Measurements from ENCODE around the gene PSME1.
"Not testable (repeated sequence)": the region's sequence is repeated elsewhere in the genome, so short reads cannot be mapped to it uniquely, and the experiment has no call there.

The PSME1 gene

GRCh38 chr14:24103451-24103850 is 32.5 kb upstream of the PSME1 start:
- TF ChIP-seq CTCF (IDR thresholded peaks at IDR 0.05; ENCODE audit: borderline replicate concordance, control extremely low read depth, extremely low read depth, insufficient read depth, missing control alignments) = no peak
- in situ Hi-C loops (cut with MboI; ENCODE audit: low sequenced_read_pairs, unreplicated experiment) = no loop called here

GRCh38 chr14:24105609-24106239 is 30.3 kb upstream of the PSME1 start:
- in situ Hi-C loops (cut with MboI; ENCODE audit: low sequenced_read_pairs, unreplicated experiment); DNase-seq (ENCODE audit: low spot score): not testable (repeated sequence)

More at GRCh38 chr14:24103451-24103850, 32.5 kb upstream of the PSME1 start:
- DNase-seq (ENCODE audit: low spot score) = no peak

GRCh38 chr14:24106672-24107271 is 29.2 kb upstream of the PSME1 start:
- TF ChIP-seq CTCF (IDR thresholded peaks at IDR 0.05; ENCODE audit: borderline replicate concordance, control extremely low read depth, extremely low read depth, insufficient read depth, missing control alignments) = no peak
- in situ Hi-C loops (cut with MboI; ENCODE audit: low sequenced_read_pairs, unreplicated experiment) = no loop called here
- DNase-seq (ENCODE audit: low spot score) = no peak

GRCh38 chr14:24108336-24108874 is 27.6 kb upstream of the PSME1 start:
- TF ChIP-seq CTCF (IDR thresholded peaks at IDR 0.05; ENCODE audit: borderline replicate concordance, control extremely low read depth, extremely low read depth, insufficient read depth, missing control alignments) = no peak
- DNase-seq (ENCODE audit: low spot score) = no peak
- in situ Hi-C loops (cut with MboI; ENCODE audit: low sequenced_read_pairs, unreplicated experiment) = no loop called here

- TF ChIP-seq CTCF (IDR thresholded peaks at IDR 0.05; ENCODE audit: borderline replicate concordance, control extremely low read depth, extremely low read depth, insufficient read depth, missing control alignments) = no peak
- DNase-seq (ENCODE audit: low spot score) = no peak
- in situ Hi-C loops (cut with MboI; ENCODE audit: low sequenced_read_pairs, unreplicated experiment) = no loop called here
Measured at GRCh38 chr14:24110060-24110459, 25.9 kb upstream of the PSME1 start.

GRCh38 chr14:24110523-24110922 is 25.5 kb upstream of the PSME1 start:
- DNase-seq (ENCODE audit: low spot score) = no peak
- in situ Hi-C loops (cut with MboI; ENCODE audit: low sequenced_read_pairs, unreplicated experiment) = no loop called here
- no peak for TF ChIP-seq CTCF (IDR thresholded peaks at IDR 0.05; ENCODE audit: borderline replicate concordance, control extremely low read depth, extremely low read depth, insufficient read depth, missing control alignments)

GRCh38 chr14:24113379-24113800 is 22.6 kb upstream of the PSME1 start:
- TF ChIP-seq CTCF (IDR thresholded peaks at IDR 0.05; ENCODE audit: borderline replicate concordance, control extremely low read depth, extremely low read depth, insufficient read depth, missing control alignments) = no peak
- DNase-seq (ENCODE audit: low spot score) = no peak
- in situ Hi-C loops (cut with MboI; ENCODE audit: low sequenced_read_pairs, unreplicated experiment) = no loop called here
